H9 (cell line): Measurements from ENCODE around the gene RELB. TPM values are rescaled to one million over a fixed set of nuclear protein-coding genes. Genes with fewer than 3 reads are reported as not detected.

Experiments
- DNase-seq: peaks from one replicate; pipeline ENCODE4 v3.0.0-alpha.2; 2017
- H2AFZ ChIP-seq: one replicate; pipeline ENCODE4 v1.6.1; 2013; ENCODE audit warnings: mild to moderate bottlenecking, low read length, control low read depth, moderate library complexity
- H2AK5ac ChIP-seq: 2 replicates; pipeline ENCODE4 v1.6.1; 2013; ENCODE audit warnings: low read length, control low read depth, mixed read lengths; ENCODE audit not compliant: insufficient read length
- H2BK120ac ChIP-seq: one replicate; pipeline ENCODE4 v1.6.1; 2013; ENCODE audit warnings: low read depth, mild to moderate bottlenecking, low read length, control low read depth, inconsistent platforms; ENCODE audit not compliant: poor library complexity, severe bottlenecking
- H2BK12ac ChIP-seq: 2 replicates; pipeline ENCODE4 v1.6.1; 2013; ENCODE audit warnings: low read length, control low read depth, mixed read lengths, low read depth; ENCODE audit not compliant: insufficient read length
- H2BK15ac ChIP-seq: 2 replicates; pipeline ENCODE4 v1.6.1; 2013; ENCODE audit warnings: low read depth, low read length, control low read depth
- H2BK20ac ChIP-seq: one replicate; pipeline ENCODE4 v1.6.1; 2013; ENCODE audit warnings: low read depth, mild to moderate bottlenecking, low read length, control low read depth, inconsistent platforms; ENCODE audit not compliant: poor library complexity, severe bottlenecking
- H2BK5ac ChIP-seq: 2 replicates; pipeline ENCODE4 v1.6.1; 2013; ENCODE audit warnings: low read length, control low read depth, mixed read lengths; ENCODE audit not compliant: insufficient read length
- H3K14ac ChIP-seq: 2 replicates; pipeline ENCODE4 v1.6.1; 2013; ENCODE audit warnings: low read length, control low read depth; ENCODE audit not compliant: insufficient read depth
- H3K18ac ChIP-seq: 2 replicates; pipeline ENCODE4 v1.6.1; 2013; ENCODE audit warnings: low read depth, mild to moderate bottlenecking, mixed read lengths, low read length, control low read depth; ENCODE audit not compliant: insufficient read length
- H3K23ac ChIP-seq: 2 replicates; pipeline ENCODE4 v1.6.1; 2013; ENCODE audit warnings: low read length, control low read depth, mixed read lengths, low read depth; ENCODE audit not compliant: insufficient read length
- H3K23me2 ChIP-seq: 2 replicates; pipeline ENCODE4 v1.6.1; 2013; ENCODE audit warnings: low read depth, mild to moderate bottlenecking, mixed read lengths, low read length, control low read depth; ENCODE audit not compliant: insufficient read length, poor library complexity, severe bottlenecking
- H3K27ac ChIP-seq: 2 replicates; pipeline ENCODE4 v1.5.1; 2013; ENCODE audit warnings: low read length, control low read depth, mixed read lengths, low read depth; ENCODE audit not compliant: insufficient read length
- H3K27me3 ChIP-seq: 2 replicates; pipeline ENCODE4 v1.6.1; 2013; ENCODE audit warnings: low read length, control low read depth, inconsistent platforms; ENCODE audit not compliant: insufficient read depth
- H3K4ac ChIP-seq: 2 replicates; pipeline ENCODE4 v1.6.1; 2013; ENCODE audit warnings: low read depth, mild to moderate bottlenecking, control low read depth, inconsistent platforms, low read length, moderate library complexity
- H3K4me1 ChIP-seq: 2 replicates; pipeline ENCODE4 v1.6.1; 2013; ENCODE audit warnings: low read length, control low read depth, inconsistent platforms; ENCODE audit not compliant: insufficient read depth
- H3K4me2 ChIP-seq: 2 replicates; pipeline ENCODE4 v1.6.1; 2013; ENCODE audit warnings: low read length, control low read depth, mixed read lengths; ENCODE audit not compliant: insufficient read length, insufficient read depth
- H3K56ac ChIP-seq: 2 replicates; pipeline ENCODE4 v1.6.1; 2013; ENCODE audit warnings: low read depth, mild to moderate bottlenecking, mixed read lengths, low read length, control low read depth; ENCODE audit not compliant: insufficient read length
- H3K79me1 ChIP-seq: 2 replicates; pipeline ENCODE4 v1.6.1; 2013; ENCODE audit warnings: low read depth, mild to moderate bottlenecking, moderate library complexity, low read length, control low read depth, inconsistent platforms; ENCODE audit not compliant: insufficient read depth, poor library complexity, severe bottlenecking
- H3K79me2 ChIP-seq: 2 replicates; pipeline ENCODE4 v1.6.1; 2013; ENCODE audit warnings: low read length, control low read depth, inconsistent platforms; ENCODE audit not compliant: insufficient read depth
- H3K9ac ChIP-seq: 2 replicates; pipeline ENCODE4 v1.6.1; 2013; ENCODE audit warnings: low read length, control low read depth, mixed read lengths; ENCODE audit not compliant: insufficient read length; ENCODE audit errors: extremely low read depth
- H3K9me3 ChIP-seq: one replicate; pipeline ENCODE4 v1.6.1; 2013; ENCODE audit warnings: low read depth, low read length, inconsistent platforms; ENCODE audit not compliant: control insufficient read depth
- H3T11ph ChIP-seq: one replicate; pipeline ENCODE4 v1.6.1; 2013; ENCODE audit warnings: mild to moderate bottlenecking, low read length, control low read depth, inconsistent platforms
- H4K20me1 ChIP-seq: one replicate; pipeline ENCODE4 v1.6.1; 2013; ENCODE audit not compliant: control insufficient read depth, insufficient read length, insufficient read depth
- H4K5ac ChIP-seq: 2 replicates; pipeline ENCODE4 v1.6.1; 2013; ENCODE audit warnings: low read depth, mild to moderate bottlenecking, mixed read lengths, low read length, control low read depth; ENCODE audit not compliant: insufficient read length
- H4K8ac ChIP-seq: replicated peaks from 2 replicates; pipeline ENCODE4 v1.6.1; 2013; ENCODE audit warnings: low read length, control low read depth, mixed read lengths, low read depth; ENCODE audit not compliant: insufficient read length
- H4K91ac ChIP-seq: 2 replicates; pipeline ENCODE4 v1.6.1; 2013; ENCODE audit warnings: low read depth, mild to moderate bottlenecking, moderate library complexity, mixed read lengths, low read length, control low read depth; ENCODE audit not compliant: insufficient read length
- H3K27ac Mint-ChIP-seq, 3 experiments: 2 replicates in 2 of 3; 3 replicates in 1 of 3; pipeline ENCODE4 v1.8.0; 2020 to 2021; ENCODE audit warnings: mixed read lengths in 3 of 3, mild to moderate bottlenecking in 1 of 3, moderate library complexity in 1 of 3
- H3K27me3 Mint-ChIP-seq: 2 replicates; pipeline ENCODE4 v1.8.0; 2021; ENCODE audit warnings: low read depth, mild to moderate bottlenecking, moderate library complexity, mixed read lengths
- H3K36me3 Mint-ChIP-seq, 3 experiments: 2 replicates in 2 of 3; 3 replicates in 1 of 3; pipeline ENCODE4 v1.8.0; 2020 to 2021; ENCODE audit warnings: low read depth in 3 of 3, mixed read lengths in 3 of 3; ENCODE audit not compliant: insufficient read depth in 1 of 3
- H3K4me1 Mint-ChIP-seq, 2 experiments: 2 replicates each; pipeline ENCODE4 v1.8.0; 2020; ENCODE audit warnings: mixed read lengths in 2 of 2
- H3K4me3 Mint-ChIP-seq, 2 experiments: 2 replicates in 1 of 2; 3 replicates in 1 of 2; pipeline ENCODE4 v1.8.0; 2020 to 2021; ENCODE audit warnings: mild to moderate bottlenecking in 2 of 2, mixed read lengths in 2 of 2, moderate library complexity in 1 of 2
- H3K9me3 Mint-ChIP-seq, 2 experiments: 2 replicates in 1 of 2; 3 replicates in 1 of 2; pipeline ENCODE4 v1.8.0; 2020; ENCODE audit warnings: mild to moderate bottlenecking in 2 of 2, mixed read lengths in 2 of 2, moderate library complexity in 1 of 2
- WGBS: extraction: QIAGEN DNeasy Blood & Tissue Kit; methylation state at CpG from one replicate; pipeline ENCODE4 v1.1.7; 2013; ENCODE audit warnings: missing lambda C conversion rate, low lambda C conversion rate, mixed read lengths; ENCODE audit not compliant: insufficient read length; ENCODE audit errors: extremely low coverage; 5-methylcytosine and 5-hydroxymethylcytosine counted together
- total RNA-seq: library from RNA; stranded (reverse); gene quantifications from 2 replicates; pipeline ENCODE4 v1.2.1, GENCODE V29; 2021
- TF ChIP-seq, protein P1 (sequence below): fragments of 200-600 bp; sonication (generic); conservative IDR thresholded peaks from 3 replicates; pipeline ENCODE4 v1.8.0; 2021; ENCODE audit warnings: antibody characterized with exemption, mild to moderate bottlenecking

RELB gene
- total RNA-seq, 1 experiment from 2014 or later: 13.7 TPM

DNA sequence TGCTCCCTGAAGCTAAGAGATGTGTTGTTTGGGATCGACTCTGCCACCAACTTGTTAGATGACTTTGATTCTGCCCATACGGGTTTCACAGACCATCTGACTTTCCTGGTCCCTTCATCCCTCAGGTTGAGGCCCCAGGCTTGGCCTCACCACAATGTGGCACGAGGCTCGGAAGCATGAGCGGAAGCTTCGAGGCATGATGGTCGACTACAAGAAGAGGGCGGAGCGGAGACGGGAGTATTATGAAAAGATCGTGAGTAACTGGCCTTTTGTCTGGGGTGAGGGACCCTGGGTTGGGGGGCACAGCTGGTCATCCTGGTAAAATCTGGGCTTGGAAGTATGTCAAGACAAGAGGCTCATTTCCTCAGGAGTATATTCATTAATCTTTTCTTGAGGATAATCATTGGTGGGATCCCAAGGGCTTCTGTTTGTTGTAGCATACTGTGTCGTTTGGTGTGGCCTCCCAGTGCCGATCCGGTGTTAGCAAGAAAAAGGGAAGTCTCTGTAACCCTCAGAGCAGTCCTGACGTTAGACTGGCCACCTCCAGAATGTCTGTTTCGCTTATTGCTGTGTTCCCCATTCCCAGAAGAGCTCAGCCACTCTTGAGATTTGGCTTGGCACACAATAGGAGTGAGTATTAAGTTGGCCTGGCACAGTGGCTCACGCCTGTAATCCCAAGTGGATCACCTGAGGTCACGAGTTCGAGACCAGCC lies 39.0 kb downstream of the RELB start:
- Mint-ChIP-seq H3K36me3 (peaks cover 18 to 56% (median 40%) of the 10 kb centered on the region in 3 experiments; a peak in 6 of 7 replicates), H3K27ac (peak overlapping the region in 1 of 3 experiments; percentile 81; a peak in 2 of 7 replicates), H3K4me3 (peak overlapping the region; percentile 93 to 99), H3K27me3 (no peaks in the 10 kb centered on the region), H3K4me1 (peaks cover 10 to 13% of the 10 kb centered on the region in 2 experiments), H3K9me3 (no peaks in the 10 kb centered on the region; a peak in 1 of 5 replicates)
- TF ChIP-seq, protein P1, sequence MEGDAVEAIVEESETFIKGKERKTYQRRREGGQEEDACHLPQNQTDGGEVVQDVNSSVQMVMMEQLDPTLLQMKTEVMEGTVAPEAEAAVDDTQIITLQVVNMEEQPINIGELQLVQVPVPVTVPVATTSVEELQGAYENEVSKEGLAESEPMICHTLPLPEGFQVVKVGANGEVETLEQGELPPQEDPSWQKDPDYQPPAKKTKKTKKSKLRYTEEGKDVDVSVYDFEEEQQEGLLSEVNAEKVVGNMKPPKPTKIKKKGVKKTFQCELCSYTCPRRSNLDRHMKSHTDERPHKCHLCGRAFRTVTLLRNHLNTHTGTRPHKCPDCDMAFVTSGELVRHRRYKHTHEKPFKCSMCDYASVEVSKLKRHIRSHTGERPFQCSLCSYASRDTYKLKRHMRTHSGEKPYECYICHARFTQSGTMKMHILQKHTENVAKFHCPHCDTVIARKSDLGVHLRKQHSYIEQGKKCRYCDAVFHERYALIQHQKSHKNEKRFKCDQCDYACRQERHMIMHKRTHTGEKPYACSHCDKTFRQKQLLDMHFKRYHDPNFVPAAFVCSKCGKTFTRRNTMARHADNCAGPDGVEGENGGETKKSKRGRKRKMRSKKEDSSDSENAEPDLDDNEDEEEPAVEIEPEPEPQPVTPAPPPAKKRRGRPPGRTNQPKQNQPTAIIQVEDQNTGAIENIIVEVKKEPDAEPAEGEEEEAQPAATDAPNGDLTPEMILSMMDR: no peak
- Histone ChIP-seq H3K27ac (no peak overlapping the region), H4K8ac (no peak overlapping the region), H3K18ac (no peak overlapping the region), H2BK20ac (no peak overlapping the region), H3K79me1 (peaks cover 14% of the 10 kb centered on the region), H3K27me3 (no peaks in the 10 kb centered on the region), H3K9ac (no peak overlapping the region), H2AFZ (no peak overlapping the region), H3K4me1 (no peaks in the 10 kb centered on the region; the same call in 1 of the 2 replicates), H2AK5ac (no peak overlapping the region), H3K9me3 (no peaks in the 10 kb centered on the region), H4K91ac (no peak overlapping the region), H3K79me2 (peaks cover 10% of the 10 kb centered on the region; the same call in 1 of the 2 replicates), H3T11ph (no peak overlapping the region), H3K4ac (no peak overlapping the region), H4K20me1 (no peaks in the 10 kb centered on the region), H3K23me2 (peaks cover 6% of the 10 kb centered on the region), H3K14ac (no peak overlapping the region), H2BK15ac (no peak overlapping the region), H4K5ac (no peak overlapping the region), H2BK12ac (no peak overlapping the region), H3K4me2 (peak overlapping the region; percentile 86), H2BK5ac (no peak overlapping the region), H2BK120ac (no peak overlapping the region), H3K23ac (no peak overlapping the region), H3K56ac (no peak overlapping the region)
- no CpG with 5 or more reads among the region's 19 CpGs for WGBS
- no peak for DNase-seq
